ENCODE data around the gene HDAC7. TPM values are rescaled to one million over a fixed set of nuclear protein-coding genes. Genes with fewer than 3 reads are reported as not detected.

HDAC7 gene
- total and polyA plus RNA-seq, 2 donors from 2014 or later = 35.0 to 132 TPM

DNA sequence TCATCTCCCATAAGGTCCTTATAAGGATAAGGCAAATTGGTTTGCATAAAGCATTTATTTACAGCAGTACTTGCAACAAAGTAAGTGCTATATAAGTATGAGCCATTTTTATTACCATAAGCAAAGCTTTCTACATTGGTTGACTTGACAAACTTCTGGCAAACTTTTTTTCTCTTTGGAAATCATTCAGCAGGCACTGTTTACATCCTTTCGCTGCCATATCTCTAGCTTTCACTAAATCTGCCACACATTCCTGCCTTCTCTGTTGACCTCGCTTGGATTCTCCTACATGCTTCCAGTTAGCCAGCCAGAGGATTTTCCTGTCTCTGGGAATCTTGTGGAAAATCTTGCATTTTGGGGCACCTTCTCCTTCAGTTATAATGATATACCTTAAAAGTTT is 21.8 kb upstream of the HDAC7 start:
- peaks cover 0 to 15% (median 11%) of the 10 kb centered on the region in 3 donors for H3K36me3 ChIP-seq (ENCODE audit: control insufficient read depth in 2 of 3, insufficient read depth in 3 of 3, low read length in 3 of 3)
- no peaks in the 10 kb centered on the region for H3K27me3 ChIP-seq (ENCODE audit: control insufficient read depth, insufficient read depth, low read length)
- TF ChIP-seq, protein P1, sequence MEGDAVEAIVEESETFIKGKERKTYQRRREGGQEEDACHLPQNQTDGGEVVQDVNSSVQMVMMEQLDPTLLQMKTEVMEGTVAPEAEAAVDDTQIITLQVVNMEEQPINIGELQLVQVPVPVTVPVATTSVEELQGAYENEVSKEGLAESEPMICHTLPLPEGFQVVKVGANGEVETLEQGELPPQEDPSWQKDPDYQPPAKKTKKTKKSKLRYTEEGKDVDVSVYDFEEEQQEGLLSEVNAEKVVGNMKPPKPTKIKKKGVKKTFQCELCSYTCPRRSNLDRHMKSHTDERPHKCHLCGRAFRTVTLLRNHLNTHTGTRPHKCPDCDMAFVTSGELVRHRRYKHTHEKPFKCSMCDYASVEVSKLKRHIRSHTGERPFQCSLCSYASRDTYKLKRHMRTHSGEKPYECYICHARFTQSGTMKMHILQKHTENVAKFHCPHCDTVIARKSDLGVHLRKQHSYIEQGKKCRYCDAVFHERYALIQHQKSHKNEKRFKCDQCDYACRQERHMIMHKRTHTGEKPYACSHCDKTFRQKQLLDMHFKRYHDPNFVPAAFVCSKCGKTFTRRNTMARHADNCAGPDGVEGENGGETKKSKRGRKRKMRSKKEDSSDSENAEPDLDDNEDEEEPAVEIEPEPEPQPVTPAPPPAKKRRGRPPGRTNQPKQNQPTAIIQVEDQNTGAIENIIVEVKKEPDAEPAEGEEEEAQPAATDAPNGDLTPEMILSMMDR (IDR thresholded peaks at IDR 0.05; ENCODE audit: borderline replicate concordance, extremely low read depth, insufficient read depth) = no peak
- intact Hi-C loops (cut with DNase I) = no loop called here
- H3K27ac ChIP-seq (ENCODE audit: low read depth in 2 of 2, low read length in 2 of 2) = no peak overlapping the region
- H3K9me3 ChIP-seq (ENCODE audit: control insufficient read depth in 2 of 3, insufficient read depth in 1 of 3, low read length in 3 of 3) = no peaks in the 10 kb centered on the region
- H3K9ac ChIP-seq (ENCODE audit: low read length in 3 of 3) = no peak overlapping the region
- DNase-seq (no peak), FAIRE-seq (no peak)
- no peak overlapping the region for H3K4me3 ChIP-seq (ENCODE audit: low read length in 3 of 3)
- peaks cover 2 to 9% (median 3%) of the 10 kb centered on the region in 3 donors for H3K4me1 ChIP-seq (ENCODE audit: control insufficient read depth in 2 of 3, insufficient read depth in 2 of 3, low read depth in 1 of 3, low read length in 3 of 3)

DNA sequence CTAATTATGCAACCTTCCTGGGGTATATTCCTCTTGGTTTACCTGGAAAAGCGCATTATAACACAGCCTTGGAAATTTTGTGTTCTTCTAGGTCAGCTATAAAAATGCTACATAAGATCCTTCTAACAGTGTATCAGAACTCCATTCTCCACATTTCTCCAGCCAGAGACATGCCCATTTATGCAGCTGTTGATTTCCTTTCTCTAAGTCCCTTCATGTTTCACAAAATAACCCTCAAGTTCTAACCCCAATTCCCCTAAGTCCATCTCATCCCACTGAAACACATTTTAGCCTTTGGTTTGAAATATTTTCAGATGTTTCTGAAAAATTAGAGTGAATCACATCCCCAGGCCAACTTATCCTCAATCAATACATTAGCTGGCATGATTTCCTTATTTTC is 20.9 kb upstream of the HDAC7 start:
- peaks cover 0 to 10% (median 7%) of the 10 kb centered on the region in 3 donors for H3K36me3 ChIP-seq (ENCODE audit: control insufficient read depth in 2 of 3, insufficient read depth in 3 of 3, low read length in 3 of 3)
- H3K4me3 ChIP-seq (ENCODE audit: low read length in 3 of 3) = no peak overlapping the region
- TF ChIP-seq, protein P1 (IDR thresholded peaks at IDR 0.05; ENCODE audit: borderline replicate concordance, extremely low read depth, insufficient read depth) = no peak
- H3K27ac ChIP-seq (ENCODE audit: low read depth in 2 of 2, low read length in 2 of 2) = no peak overlapping the region
- DNase-seq (no peak), FAIRE-seq (no peak)
- H3K9me3 ChIP-seq (ENCODE audit: control insufficient read depth in 2 of 3, insufficient read depth in 1 of 3, low read length in 3 of 3) = no peaks in the 10 kb centered on the region
- no peak overlapping the region for H3K9ac ChIP-seq (ENCODE audit: low read length in 3 of 3)
- no peaks in the 10 kb centered on the region for H3K27me3 ChIP-seq (ENCODE audit: control insufficient read depth, insufficient read depth, low read length)
- intact Hi-C loops (cut with DNase I) = no loop called here
- H3K4me1 ChIP-seq (ENCODE audit: control insufficient read depth in 2 of 3, insufficient read depth in 2 of 3, low read depth in 1 of 3, low read length in 3 of 3) = peaks cover 2 to 8% (median 3%) of the 10 kb centered on the region in 3 donors

DNA sequence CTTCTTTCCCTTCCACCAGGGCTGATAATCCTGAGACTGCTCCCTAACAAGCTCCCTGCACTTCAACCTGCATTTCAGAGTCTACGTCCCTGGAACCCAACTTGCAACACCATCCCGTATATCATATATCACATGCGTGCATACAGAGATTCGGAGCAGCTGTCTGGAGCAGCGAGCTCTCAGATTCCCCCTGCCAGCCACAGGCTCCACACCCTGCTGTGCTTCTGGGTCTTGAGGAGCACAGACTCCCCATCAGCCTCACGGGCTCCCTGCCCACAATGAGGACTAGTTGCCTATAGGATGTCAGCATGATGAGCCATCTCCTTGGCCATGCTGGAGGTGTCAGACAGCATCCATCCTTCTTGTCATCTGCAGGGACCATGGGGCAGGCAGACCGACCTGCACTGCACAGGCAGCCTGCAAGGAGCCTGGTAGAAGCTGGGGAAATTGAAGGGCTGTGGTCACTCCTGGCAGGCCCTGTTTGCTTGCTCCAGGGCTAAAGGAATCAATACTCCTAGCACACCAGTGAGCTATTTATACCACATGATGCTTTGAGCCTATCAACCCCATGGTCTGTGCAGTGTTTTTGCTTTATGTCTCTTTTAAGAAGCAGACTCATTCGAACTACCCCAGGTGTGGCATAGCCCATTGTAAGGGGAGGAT is 19.6 kb upstream of the HDAC7 start:
- intact Hi-C loops (cut with DNase I) = loop anchor here (5.0 to 10.0 kb wide), 2 partner anchors 55 to 127 kb away; no protein-coding TSS in a partner anchor
- H3K27me3 ChIP-seq (ENCODE audit: control insufficient read depth, insufficient read depth, low read length) = no peaks in the 10 kb centered on the region
- H3K9ac ChIP-seq (ENCODE audit: low read length in 3 of 3) = no peak overlapping the region
- H3K27ac ChIP-seq (ENCODE audit: low read depth in 2 of 2, low read length in 2 of 2) = no peak overlapping the region
- FAIRE-seq (no peak), DNase-seq (no peak)
- H3K4me3 ChIP-seq (ENCODE audit: low read length in 3 of 3) = no peak overlapping the region
- H3K9me3 ChIP-seq (ENCODE audit: control insufficient read depth in 2 of 3, insufficient read depth in 1 of 3, low read length in 3 of 3) = no peaks in the 10 kb centered on the region
- H3K4me1 ChIP-seq (ENCODE audit: control insufficient read depth in 2 of 3, insufficient read depth in 2 of 3, low read depth in 1 of 3, low read length in 3 of 3) = peaks cover 2 to 8% (median 3%) of the 10 kb centered on the region in 3 donors
- peaks cover 0 to 5% (median 0%) of the 10 kb centered on the region in 3 donors for H3K36me3 ChIP-seq (ENCODE audit: control insufficient read depth in 2 of 3, insufficient read depth in 3 of 3, low read length in 3 of 3)
- TF ChIP-seq, protein P1 (IDR thresholded peaks at IDR 0.05; ENCODE audit: borderline replicate concordance, extremely low read depth, insufficient read depth) = no peak

Data from kidney (tissue), 14 donors.